ENCODE results near the gene CLHC1.
"Not testable (repeated sequence)": the region's sequence is repeated elsewhere in the genome, so short reads cannot be mapped to it uniquely, and the experiment has no call there.

CLHC1 gene

DNA sequence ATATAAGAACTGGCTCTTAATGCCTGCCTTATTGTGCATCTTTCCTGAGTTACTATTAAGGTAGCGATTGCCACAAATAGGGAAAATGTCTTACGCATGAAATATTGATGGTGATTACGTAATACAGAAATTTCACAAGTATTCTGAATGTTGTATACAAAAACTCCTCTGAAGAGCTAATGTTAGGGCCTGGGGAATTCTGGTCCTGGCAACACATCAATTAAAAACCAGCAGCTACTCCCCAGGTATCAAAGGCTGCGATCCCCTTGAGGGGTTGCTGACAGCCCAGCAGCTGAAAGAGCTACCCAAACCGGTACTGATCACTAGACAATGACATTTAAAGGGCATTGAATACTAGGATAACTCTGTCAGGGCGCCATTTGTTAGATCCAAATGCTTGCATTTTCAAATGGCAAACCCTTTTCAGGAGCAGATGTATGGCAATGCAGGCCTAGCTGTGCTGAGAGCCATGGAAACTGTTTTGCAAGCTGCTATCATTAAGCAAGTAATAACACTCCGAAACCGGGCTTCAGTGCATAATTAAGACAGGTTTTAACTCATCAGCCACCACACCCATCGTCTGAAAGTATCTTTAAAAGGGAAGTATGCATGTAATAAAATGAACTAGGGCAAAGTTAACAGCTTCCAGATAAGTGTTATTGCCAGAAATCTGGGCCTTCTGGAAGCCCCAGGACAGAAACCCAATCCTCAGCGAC, 78.4 kb downstream of the CLHC1 start:
- no peak for DNase-seq (ENCODE audit: low read depth in 2 of 2)

DNA sequence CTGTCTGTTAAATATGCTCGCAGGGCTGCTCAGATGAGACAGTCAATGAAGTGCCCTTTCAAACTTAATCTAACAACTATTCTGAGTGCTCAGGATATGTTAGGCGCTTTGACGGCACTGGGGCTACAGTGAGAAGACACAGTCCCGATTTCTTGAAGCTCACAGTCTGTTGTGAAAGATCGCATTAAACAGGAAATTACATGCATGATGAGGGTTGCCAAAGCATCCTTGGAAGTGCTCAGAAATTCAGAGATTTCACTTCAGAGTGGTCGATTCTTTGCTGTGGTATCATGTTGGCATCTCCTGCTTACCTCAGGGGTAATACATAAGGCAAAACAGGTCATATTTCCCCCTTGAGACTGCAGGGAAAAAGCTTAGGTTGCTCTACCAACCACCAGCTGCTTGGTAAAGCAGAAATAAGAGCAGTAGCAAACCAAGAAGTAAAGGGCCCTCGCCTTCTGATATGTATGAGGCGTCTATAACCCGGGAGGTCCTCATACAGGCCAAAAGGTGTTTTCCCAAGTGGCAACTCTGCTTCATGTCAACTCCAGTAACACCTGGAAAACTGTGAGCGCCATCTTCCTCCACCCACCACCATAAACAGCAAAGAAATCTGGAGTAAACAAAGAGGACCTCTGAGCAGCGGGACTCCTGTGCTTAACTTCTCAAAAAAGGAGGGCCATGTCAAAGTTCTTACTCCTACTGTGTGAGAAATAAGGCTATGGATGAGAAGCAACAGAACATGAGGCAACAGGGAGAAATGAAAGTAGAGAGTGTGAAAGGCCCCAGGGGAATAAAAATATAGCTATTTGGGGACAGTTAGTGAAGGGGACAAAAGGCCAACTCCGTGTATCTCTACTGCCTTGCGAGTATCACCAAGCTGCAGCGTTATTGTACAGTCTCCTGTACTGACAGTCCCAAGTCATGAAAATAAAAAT, 79.3 kb downstream of the CLHC1 start:
- no peak for DNase-seq (ENCODE audit: low read depth in 2 of 2)

DNA sequence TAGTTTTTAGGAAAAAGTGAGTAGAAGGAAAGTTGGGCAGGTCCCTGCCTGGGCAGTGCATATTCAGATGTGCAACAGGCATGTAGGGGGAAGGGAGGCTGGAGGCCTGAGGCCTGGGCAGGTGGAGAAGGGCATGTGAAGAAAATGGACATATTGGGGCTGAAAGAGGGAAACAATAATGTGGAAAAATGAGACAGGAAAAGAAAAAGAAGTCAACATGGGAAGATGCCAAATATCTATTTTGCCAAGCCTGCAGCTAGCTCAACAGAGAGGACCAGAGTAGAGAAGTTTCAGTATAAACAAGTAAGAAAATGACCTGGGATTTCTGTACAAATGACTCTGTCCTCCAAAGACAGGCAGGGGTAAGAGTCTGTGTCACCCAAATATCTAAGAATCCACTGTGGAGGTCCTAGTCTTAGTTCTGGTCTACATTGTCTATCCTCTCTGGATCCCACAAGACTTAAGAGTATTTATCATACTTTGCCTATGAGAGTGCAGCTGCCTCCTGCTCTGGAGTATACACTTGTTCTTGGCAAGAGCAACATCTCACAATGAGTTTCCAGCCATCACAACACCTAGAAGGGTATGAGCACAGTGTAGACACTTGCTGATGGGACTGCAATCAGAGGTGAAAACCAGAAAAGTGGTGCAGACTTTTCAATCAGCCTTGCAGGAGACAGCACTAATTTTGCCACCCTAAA, 80.2 kb downstream of the CLHC1 start:
- no peak for DNase-seq (ENCODE audit: low read depth in 2 of 2)

DNA sequence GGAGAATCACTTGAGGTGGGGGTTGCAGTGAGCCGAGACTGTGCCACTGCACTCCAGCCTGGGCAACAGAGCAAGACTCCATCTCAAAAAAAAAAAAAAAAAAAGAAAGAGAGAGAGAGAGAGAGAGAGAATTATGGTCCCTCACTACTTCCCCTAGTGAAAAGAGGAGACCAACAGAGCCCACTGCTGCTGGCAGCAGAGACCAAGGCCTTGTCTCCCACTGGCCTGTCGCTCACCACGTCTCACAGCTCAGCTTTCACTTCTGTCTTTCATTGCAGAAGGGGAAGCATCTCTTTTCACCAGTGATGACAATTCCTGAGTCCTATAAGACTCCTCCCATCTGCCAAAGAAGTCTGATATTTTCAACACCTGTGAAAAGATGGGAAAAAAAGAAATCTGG, 81.3 kb downstream of the CLHC1 start:
- no peak for DNase-seq (ENCODE audit: low read depth in 2 of 2)

DNA sequence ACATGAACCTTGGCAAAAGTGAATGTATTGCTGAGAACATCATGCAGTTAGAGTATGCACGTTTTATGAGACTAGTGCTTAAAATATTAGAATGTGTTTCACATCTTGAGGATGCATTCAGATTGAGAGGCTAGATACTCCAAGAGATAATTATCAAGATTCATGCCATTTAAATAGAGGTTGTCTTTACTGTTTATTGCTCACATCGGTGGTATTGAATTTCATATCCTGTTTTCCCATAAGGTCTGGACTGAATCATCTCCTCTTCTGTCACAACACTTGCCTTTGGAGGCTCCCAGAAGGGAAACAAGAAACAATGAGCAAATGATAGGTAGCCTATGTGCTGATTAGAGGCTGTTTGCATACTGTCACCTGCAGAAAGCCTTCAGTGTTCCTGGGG, 83.8 kb downstream of the CLHC1 start:
- DNase-seq (ENCODE audit: low read depth in 2 of 2): no peak

DNA sequence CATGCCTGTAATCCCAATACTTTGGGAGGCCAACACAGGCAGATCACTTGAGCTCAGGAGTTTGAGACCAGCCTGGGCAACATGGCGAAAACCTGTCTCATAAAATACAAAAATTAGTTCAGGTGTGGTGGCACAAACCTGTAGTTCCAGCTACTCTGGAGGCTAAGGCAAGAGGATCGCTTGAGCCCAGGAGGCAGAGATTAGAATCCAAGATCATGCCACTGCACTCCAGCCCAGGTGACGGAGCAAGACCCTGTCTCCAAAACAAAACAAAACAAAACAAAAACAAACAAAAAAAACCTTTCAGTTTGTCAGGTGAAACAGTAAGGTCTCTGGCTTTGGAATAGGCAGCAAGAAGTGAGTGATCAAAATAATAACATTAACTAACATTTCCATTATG, 84.6 kb downstream of the CLHC1 start:
- DNase-seq (ENCODE audit: low read depth in 2 of 2): no peak

DNA sequence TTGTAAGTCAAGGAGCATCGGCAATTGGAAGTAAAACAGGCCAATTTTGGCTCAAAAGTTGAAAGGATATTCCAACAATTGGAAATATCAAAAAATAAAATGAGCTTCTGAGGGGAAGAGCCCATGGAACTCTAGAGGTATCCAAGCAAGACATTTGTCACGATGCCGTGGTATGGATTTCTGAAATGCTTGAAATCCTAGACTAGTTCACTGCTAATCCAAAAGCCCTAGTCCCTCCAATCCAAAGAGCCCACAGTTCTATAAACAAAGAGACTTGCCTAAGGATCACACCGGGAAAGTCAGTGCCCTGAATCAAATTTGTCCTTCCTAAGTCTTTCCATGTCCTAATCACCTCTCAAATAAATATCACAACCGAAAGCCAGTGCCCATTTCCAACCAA, 85.1 kb downstream of the CLHC1 start:
- DNase-seq (ENCODE audit: low read depth in 2 of 2): no peak

DNA sequence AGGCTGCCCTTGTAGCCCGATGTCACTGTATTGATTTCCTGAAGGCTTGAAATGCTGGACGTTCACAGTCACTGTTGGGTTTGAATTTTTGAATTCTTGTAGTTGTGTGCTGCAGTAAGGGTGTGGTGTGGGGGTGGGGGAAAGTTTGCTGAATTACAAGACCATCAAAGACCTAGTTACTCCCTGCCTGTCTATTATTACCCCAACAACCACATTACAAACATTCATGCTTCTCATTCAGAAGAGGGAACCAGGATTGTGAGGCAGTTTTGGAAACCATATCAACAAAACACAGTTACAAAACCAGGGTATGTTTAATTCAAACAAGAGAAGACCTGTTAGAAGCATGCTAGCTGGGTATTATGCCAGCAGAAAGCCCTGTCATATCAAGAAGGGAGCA, 85.8 kb downstream of the CLHC1 start:
- no peak for DNase-seq (ENCODE audit: low read depth in 2 of 2)

DNA sequence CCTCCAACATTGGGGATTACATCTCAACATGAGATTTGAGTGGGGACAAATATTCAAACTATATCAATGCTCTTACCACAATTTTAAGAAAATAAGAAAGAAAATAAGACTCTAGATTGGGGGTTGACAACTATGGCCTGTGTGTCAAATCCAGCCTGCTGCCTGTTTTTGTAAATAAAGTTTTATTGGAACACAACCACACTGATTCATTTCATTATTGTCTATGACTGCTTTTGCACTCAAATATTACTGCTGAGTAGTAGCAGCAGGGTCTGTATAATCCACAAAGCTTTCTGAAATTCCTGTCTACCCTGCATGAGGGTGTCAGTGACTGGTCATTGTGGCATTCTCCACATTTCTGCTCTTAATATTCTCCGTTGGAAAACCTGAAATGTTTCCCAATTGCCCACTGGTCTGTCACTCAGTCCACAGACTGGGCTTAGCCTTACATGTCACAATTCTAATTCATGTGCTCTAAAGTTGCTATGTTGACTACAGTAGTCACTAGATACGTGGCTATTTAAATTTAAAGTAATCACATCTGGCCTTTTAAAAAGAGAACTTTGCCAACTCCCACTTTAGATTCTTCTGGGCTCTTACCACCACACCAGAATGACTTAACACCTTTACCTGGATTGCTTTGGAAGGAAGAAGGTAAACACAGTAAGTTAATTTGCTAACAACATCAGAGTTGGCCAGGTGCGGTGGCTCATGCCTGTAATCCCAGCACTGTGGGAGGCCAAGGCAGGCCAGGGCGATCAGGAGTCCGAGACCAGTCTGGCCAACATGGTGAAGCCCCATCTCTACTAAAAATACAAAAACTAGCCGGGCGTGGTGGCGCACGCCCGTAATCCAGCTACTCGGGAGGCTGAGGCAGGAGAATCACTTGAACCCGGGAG, 86.9 kb downstream of the CLHC1 start:
- no peak for DNase-seq (ENCODE audit: low read depth in 2 of 2)

DNA sequence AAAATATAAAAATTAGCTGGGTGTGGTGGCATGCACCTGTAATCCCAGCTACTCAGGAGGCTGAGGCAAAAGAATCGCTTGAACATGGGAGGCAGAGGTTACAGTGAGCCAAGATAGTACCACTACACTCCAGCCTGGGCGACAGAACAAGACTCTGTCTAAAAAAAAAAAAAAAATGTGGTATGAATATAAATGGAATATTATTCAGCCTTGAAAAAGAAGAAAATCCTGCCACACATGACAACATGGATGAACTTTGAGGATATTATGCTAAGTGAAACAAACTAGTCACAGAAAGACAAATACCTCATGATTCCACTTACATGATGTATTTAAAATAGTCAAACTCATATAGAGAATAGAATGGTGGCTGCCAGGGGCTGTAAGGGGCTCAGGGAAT, 88.4 kb downstream of the CLHC1 start:
- not testable (repeated sequence) for DNase-seq (ENCODE audit: low read depth in 2 of 2)

DNA sequence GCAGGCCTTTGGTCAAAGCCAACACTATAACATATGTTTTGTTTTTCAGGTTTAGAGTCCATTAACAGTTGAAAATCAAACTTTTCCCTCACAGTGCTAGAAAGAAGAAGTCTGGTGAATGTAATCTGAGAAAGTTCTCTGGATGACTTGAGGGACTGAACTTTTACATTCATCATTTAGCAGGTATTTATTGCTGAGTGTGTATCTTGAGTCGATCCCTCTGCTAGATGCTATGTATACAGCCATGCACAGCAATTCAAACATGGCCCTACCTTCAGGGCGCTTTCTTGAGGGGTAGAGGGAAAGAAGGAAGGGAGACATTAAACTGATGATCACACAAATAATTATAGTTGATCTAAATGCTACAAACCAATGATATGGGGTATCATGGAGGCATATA, 89.6 kb downstream of the CLHC1 start:
- DNase-seq (ENCODE audit: low read depth in 2 of 2): no peak

DNA sequence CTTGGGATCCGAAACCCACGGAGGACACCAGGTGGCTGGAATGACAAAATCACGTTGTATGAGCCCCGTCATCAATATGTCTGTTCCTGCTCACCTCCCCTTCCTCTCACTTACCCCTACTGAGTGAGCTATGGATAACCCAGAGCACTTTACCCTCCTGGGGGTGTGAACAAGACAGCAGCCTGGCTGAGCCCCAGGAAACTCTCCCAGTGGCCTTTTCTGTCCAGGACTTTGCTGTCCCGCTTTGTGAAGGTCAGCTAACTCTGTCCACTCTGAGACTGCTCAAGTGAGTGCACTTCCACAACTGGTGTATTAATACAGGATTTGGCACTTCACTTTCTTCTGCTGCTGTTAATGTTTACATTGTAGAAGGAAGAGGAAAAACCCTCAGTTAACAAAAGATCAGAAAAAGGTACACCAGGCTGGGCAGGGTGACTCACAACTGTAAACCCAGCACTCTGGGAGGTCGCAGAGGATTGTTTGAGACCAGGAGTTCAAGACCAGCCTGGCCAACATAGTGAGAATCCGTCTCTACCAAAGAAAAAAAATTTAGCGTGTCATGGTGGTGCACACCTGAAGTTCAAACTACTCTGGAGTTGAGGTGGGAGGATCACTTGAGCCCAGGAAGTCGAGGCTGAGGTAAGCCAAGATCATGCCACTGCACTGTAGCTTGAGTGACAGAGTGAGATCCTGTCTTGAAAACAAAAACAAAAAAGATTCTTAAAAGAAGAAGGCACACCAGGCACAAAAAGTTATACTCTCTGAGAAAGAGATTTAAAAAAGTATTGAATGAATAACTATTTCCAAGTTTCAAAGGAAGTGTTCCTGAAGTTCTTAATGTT, 90.3 kb downstream of the CLHC1 start:
- DNase-seq (ENCODE audit: low read depth in 2 of 2): no peak

DNA sequence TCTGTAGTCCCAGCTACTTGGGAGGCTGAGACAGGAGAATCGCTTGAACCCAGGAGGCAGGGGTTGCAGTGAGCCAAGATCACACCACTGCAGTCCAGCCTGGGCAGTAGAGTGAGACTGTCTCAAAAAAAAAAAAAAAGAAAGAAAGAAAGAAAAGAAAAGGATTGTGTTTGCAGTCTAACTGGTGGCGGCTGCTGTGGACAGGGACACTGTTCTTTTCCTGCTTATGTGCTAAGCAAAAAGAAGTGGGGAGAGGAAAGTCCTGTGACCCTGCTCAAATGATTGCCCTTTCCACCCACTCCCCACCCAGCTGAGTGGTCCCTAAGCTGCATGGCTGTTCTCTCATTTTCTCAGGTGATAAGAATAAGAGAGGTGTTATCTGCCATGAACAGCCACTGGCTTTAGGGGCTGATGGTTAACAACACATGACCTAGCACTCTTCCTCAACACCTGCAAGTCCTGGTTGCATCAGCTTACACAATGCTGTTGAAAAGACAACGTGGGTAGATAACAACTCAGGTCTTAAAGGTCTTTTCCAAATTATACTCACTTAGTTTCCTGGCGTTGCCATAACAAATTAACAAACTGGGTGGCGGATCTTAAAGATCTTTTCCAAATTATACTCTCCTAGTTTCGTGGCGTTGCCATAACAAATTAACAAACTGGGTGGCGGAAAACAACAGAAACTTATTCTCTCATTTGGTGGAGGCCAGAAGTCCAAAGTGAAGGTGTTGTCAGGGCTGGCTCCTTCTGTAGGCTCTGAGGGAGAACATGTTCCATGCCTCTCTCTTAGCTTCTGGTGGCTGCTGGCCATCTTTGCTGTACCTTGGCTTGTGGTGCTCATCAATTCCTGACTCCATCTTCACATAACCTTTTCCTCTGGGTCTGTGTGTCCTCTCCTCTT, 91.5 kb downstream of the CLHC1 start:
- no peak for DNase-seq (ENCODE audit: low read depth in 2 of 2)

DNA sequence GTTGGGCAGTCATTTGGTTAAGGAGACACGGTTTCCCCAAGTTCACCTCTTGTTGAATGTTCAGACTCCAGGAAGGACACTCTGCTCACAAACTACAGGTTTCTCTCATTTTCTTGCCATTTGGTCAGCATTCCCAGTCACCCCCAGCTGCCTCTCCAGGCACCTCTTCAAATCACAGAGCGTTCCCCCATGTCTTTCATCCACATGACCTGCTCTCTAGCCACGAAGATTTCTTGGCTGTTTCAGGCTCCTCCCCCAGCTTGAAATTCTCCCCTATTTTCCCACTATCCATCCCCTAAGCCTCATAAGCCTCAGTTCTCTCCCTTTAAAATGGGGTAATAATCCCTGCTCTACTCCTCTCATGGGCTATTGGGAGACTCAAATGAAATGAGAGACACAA, 92.8 kb downstream of the CLHC1 start:
- no peak for DNase-seq (ENCODE audit: low read depth in 2 of 2)

DNA sequence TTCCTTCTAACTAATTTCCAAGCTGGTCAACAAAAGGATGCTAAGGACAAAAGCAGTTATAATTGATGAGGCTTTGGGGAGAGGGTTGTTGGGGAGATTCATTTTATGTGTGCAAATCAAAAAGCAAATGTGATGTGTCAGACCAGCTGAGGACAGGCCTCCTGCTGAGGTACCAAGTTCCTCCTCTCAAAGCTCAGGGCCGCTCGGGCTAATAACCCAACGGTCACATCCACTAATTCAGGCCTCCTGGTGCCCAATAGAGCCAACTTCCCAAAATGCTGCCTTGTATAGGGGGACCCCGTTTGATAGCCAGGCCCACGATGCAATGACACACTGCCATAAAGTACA, 93.2 kb downstream of the CLHC1 start:
- DNase-seq (ENCODE audit: low read depth in 2 of 2): no peak

DNA sequence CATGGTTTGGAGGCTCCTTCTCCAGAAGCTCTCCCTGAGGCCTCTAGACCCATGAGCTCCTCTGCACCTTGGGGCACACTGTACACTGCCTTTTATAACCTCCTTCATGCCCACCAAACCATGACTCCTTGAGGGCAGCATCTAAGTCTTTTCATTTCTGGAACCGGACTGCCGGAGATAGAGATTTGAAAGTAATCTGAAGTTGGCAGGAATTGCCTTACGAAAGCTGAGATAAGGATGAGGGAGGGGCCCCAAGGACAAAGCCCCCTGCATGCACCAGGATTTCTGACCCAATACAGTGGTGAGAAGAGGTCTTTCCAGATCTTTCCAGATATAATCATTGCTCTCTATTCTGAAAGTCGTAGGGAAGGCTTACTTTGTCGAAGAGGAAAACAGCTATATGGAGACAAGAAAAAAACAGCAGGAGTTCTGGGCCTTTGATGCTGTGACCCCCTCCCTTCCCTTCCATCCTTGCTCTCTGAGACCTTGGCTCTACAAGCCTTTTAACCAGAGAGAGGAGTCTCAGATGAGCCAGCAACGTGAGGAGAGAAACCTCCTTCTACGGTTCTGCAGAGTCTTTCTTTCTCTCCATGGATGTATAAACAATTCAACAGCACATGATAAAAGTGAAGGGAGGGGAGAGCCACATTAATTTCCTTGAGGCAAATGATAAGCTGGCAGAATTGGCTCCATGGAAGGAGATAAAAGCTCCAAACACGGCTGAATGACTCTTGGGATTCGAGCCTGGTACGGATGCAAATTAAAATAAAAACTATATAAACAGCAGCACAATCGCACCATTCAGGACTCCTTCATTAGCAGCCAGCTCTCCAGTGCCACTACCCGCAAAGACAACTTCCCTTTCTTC, 93.8 kb downstream of the CLHC1 start:
- DNase-seq (ENCODE audit: low read depth in 2 of 2): no peak

DNA sequence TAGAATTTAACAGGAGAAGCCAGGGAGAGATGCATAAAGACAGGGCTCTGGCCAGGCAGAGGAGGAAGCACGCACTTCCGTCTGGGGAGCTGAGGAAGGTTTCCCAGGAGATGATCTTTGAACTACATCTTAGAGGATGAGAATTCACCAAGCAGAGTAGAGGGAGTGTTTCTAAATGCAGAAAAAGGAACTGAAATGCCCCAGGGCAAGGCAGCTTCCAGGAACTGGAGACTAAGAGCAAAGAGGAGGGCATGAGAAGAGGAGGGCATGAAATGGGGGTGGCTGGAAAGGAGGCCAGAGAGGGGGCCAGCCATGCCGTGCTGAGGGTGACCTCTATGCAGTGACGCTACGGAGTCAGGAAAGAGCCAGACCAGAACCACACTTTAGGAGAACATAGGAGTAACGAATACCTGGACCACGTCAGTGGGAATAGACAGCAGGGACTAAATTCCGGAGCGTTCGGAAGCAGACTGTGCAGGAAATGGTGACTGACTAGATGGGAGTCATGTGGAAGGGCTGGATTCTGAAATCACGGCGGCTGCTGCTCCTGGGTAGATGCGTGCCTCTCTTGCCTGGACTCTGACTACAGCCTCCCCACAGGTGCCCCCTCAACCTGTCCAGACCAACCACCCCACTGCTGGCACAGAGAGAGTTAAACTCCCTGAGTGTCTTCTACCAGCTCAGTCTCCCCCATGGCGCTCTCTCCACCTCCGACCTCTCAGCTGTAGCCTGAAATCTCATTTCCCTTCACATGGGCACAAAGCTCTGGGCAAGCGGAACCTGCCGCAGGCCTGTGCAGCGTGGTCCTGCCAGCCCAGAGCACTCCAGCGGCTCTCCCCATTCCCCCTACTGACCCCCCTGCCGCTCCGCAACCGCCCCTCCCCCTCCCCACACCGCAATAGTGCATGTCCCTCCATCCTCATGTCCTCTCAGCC, 94.8 kb downstream of the CLHC1 start:
- DNase-seq (ENCODE audit: low read depth in 2 of 2): no peak

DNA sequence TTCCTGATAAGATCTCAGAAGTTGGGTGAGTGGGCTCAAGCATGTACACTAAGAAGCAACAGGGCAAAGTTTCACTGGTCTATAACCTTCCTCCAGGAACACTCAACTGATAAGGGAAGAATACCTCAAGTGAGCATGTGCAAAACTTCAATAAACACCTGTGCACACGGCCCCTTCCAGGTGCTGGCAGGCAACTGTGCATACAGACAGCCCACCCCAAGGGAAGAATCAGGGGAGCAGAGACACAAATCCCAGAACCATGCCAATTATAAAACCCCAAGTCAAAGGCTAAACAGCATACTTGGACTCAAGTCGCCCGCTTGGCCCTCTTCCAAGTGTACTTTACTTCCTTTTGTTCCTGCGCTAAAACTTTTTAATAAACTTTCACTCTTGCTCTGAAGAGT, 96.0 kb downstream of the CLHC1 start:
- DNase-seq (ENCODE audit: low read depth in 2 of 2): no peak
